ENCODE measurements around the gene ATP1B1. TPM values are rescaled to one million over a fixed set of nuclear protein-coding genes. Genes with fewer than 3 reads are reported as not detected.

Gene ATP1B1
- polyA plus RNA-seq, 1 donor (not counting 4 experiments of a cell fraction or from before 2014, with no cell fraction given) = 30.0 TPM

GRCh38 chr1:169108863-169109560, 2.5 kb downstream of the ATP1B1 start:
- no peak overlapping the region for H2AFZ ChIP-seq (ENCODE audit: control insufficient read depth, low read length)
- no peaks in the 10 kb centered on the region for H3K9me1 ChIP-seq (ENCODE audit: control insufficient read depth, extremely low read depth, insufficient read depth, low read length)
- H3K4me2 ChIP-seq (ENCODE audit: control insufficient read depth, extremely low read depth, insufficient read depth, low read depth, low read length) = peak overlapping the region; percentile 96
- dilution Hi-C loops (cut with MboI; ENCODE audit: extremely low pct_ligation_motif_present, low sequenced_read_pairs) = no loop called here
- no peak for FAIRE-seq
- H3K79me2 ChIP-seq (ENCODE audit: control insufficient read depth, insufficient read depth, low read length) = peaks cover 52% of the 10 kb centered on the region
- peak overlapping the region; percentile 82 for H3K9ac ChIP-seq (ENCODE audit: control insufficient read depth, extremely low read depth, insufficient read depth, low read length)
- no peak for DNase-seq (ENCODE audit: low read depth, low spot score)
- no peaks in the 10 kb centered on the region for H3K9me3 ChIP-seq (ENCODE audit: control insufficient read depth, low read depth, low read length)
- H3K27me3 ChIP-seq (ENCODE audit: control insufficient read depth, extremely low read depth, insufficient read depth, low read length) = peaks cover 18% of the 10 kb centered on the region
- peak overlapping the region; percentile 73 for H3K27ac ChIP-seq (ENCODE audit: control insufficient read depth, insufficient read depth, low read length)
- no peaks in the 10 kb centered on the region for H4K20me1 ChIP-seq (ENCODE audit: control insufficient read depth, extremely low read depth, insufficient read depth, low read length)
- peaks cover 50% of the 10 kb centered on the region for H3K4me1 ChIP-seq (ENCODE audit: control insufficient read depth, extremely low read depth, insufficient read depth, low read length)
- H3K4me3 ChIP-seq (ENCODE audit: control insufficient read depth in 2 of 3, extremely low read depth in 1 of 3, insufficient read depth in 2 of 3, low read depth in 1 of 3, low read length in 3 of 3) = peak overlapping the region in 2 of 3 experiments; percentile 70 to 73
- TF ChIP-seq EZH2 (IDR thresholded peaks at IDR 0.05; ENCODE audit: low read length) (no peak), CTCF (optimal IDR thresholded peaks at IDR 0.05 in 1 of 3, IDR thresholded peaks at IDR 0.05 in 1 of 3, conservative IDR thresholded peaks at IDR 0.05 in 1 of 3; ENCODE audit: extremely low read depth in 1 of 3, insufficient read depth in 2 of 3, low read length in 3 of 3) (peak in 2 of 3 experiments; percentile 1 to 12)
- peaks cover 0 to 4% of the 10 kb centered on the region in 2 experiments for H3K36me3 ChIP-seq (ENCODE audit: control insufficient read depth in 2 of 2, extremely low read depth in 1 of 2, insufficient read depth in 2 of 2, low read length in 2 of 2)

- H4K20me1 ChIP-seq (ENCODE audit: control insufficient read depth, extremely low read depth, insufficient read depth, low read length) = no peaks in the 10 kb centered on the region
- FAIRE-seq (peak; percentile 74), DNase-seq (ENCODE audit: low read depth, low spot score) (no peak)
- peak overlapping the region in 2 of 3 experiments; percentile 8 to 34 for H3K4me3 ChIP-seq (ENCODE audit: control insufficient read depth in 2 of 3, extremely low read depth in 1 of 3, insufficient read depth in 2 of 3, low read depth in 1 of 3, low read length in 3 of 3)
- H3K4me1 ChIP-seq (ENCODE audit: control insufficient read depth, extremely low read depth, insufficient read depth, low read length) = peaks cover 56% of the 10 kb centered on the region
- peak overlapping the region; percentile 96 for H3K4me2 ChIP-seq (ENCODE audit: control insufficient read depth, extremely low read depth, insufficient read depth, low read depth, low read length)
- dilution Hi-C loops (cut with MboI; ENCODE audit: extremely low pct_ligation_motif_present, low sequenced_read_pairs) = no loop called here
- H3K79me2 ChIP-seq (ENCODE audit: control insufficient read depth, insufficient read depth, low read length) = peaks cover 52% of the 10 kb centered on the region
- H2AFZ ChIP-seq (ENCODE audit: control insufficient read depth, low read length) = no peak overlapping the region
- H3K27ac ChIP-seq (ENCODE audit: control insufficient read depth, insufficient read depth, low read length) = peak overlapping the region; percentile 73
- H3K9me1 ChIP-seq (ENCODE audit: control insufficient read depth, extremely low read depth, insufficient read depth, low read length) = no peaks in the 10 kb centered on the region
- H3K9me3 ChIP-seq (ENCODE audit: control insufficient read depth, low read depth, low read length) = no peaks in the 10 kb centered on the region
- H3K9ac ChIP-seq (ENCODE audit: control insufficient read depth, extremely low read depth, insufficient read depth, low read length) = peak overlapping the region; percentile 82
- peaks cover 0 to 4% of the 10 kb centered on the region in 2 experiments for H3K36me3 ChIP-seq (ENCODE audit: control insufficient read depth in 2 of 2, extremely low read depth in 1 of 2, insufficient read depth in 2 of 2, low read length in 2 of 2)
- TF ChIP-seq CTCF (optimal IDR thresholded peaks at IDR 0.05 in 1 of 3, IDR thresholded peaks at IDR 0.05 in 1 of 3, conservative IDR thresholded peaks at IDR 0.05 in 1 of 3; ENCODE audit: extremely low read depth in 1 of 3, insufficient read depth in 2 of 3, low read length in 3 of 3) (no peak), EZH2 (IDR thresholded peaks at IDR 0.05; ENCODE audit: low read length) (no peak)
- H3K27me3 ChIP-seq (ENCODE audit: control insufficient read depth, extremely low read depth, insufficient read depth, low read length) = peaks cover 11% of the 10 kb centered on the region
These were observed 3.2 kb downstream of the ATP1B1 start for GRCh38 chr1:169109561-169110134.
